Nephron progenitor cell (in vitro differentiated cells): ENCODE data around the gene RB1.

Experiments used
- DNase-seq: peaks from one replicate; pipeline ENCODE4 v3.0.0; 2021
- H3K27ac Mint-ChIP-seq: 2 replicates; pipeline ENCODE4 v1.8.0; 2021; ENCODE audit warnings: mild to moderate bottlenecking, moderate library complexity, mixed read lengths
- H3K27me3 Mint-ChIP-seq: 2 replicates; pipeline ENCODE4 v1.8.0; 2021; ENCODE audit warnings: mild to moderate bottlenecking, low read depth, mixed read lengths; ENCODE audit not compliant: poor library complexity
- H3K36me3 Mint-ChIP-seq: 2 replicates; pipeline ENCODE4 v1.8.0; 2021; ENCODE audit warnings: low read depth, mixed read lengths
- H3K4me1 Mint-ChIP-seq: 2 replicates; pipeline ENCODE4 v1.8.0; 2021; ENCODE audit warnings: mixed read lengths
- H3K4me3 Mint-ChIP-seq: 2 replicates; pipeline ENCODE4 v1.8.0; 2021; ENCODE audit warnings: mild to moderate bottlenecking, moderate library complexity, mixed read lengths
- H3K9me3 Mint-ChIP-seq: 2 replicates; pipeline ENCODE4 v1.8.0; 2021; ENCODE audit warnings: mild to moderate bottlenecking, moderate library complexity, mixed read lengths
- TF ChIP-seq, protein P1 (sequence below): fragments of 200-600 bp; sonication (generic); IDR thresholded peaks from 2 replicates; pipeline ENCODE4 v1.5.0; 2021; ENCODE audit warnings: antibody characterized with exemption

The RB1 gene

DNA sequence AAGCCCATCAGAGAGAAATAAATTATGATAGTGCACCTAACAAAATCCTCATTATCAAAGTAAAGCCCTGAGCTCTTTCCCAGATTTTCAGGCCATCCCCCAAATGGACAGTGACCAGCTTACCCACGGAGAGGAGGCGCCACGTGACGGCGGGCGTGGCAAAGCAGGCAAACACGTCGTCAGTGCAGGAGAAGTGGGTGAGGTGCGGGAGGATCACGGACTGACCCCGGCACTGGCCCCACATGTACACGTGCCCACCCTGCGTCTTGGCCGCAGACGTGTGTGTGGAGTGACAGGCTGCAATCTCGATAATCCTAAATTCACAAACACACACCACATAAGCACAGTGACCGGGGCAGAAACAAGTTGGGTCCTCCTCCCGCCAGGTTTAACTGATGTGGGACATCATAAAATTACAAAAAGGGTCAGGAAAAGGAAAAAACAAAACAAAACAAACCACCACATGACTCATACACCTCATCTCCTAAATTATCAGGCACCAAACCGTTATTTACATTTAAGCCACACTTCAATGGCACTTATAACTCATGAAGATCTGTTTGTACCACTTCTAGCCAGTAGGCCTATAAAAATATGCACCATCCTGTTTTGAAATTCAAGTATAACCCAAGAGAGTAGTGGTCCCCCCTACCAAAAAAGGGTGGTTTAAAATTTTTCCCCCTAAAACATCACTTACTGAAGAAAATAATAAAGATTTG lies 199.2 kb downstream of the RB1 start:
- DNase-seq, result no peak
- TF ChIP-seq, protein P1, sequence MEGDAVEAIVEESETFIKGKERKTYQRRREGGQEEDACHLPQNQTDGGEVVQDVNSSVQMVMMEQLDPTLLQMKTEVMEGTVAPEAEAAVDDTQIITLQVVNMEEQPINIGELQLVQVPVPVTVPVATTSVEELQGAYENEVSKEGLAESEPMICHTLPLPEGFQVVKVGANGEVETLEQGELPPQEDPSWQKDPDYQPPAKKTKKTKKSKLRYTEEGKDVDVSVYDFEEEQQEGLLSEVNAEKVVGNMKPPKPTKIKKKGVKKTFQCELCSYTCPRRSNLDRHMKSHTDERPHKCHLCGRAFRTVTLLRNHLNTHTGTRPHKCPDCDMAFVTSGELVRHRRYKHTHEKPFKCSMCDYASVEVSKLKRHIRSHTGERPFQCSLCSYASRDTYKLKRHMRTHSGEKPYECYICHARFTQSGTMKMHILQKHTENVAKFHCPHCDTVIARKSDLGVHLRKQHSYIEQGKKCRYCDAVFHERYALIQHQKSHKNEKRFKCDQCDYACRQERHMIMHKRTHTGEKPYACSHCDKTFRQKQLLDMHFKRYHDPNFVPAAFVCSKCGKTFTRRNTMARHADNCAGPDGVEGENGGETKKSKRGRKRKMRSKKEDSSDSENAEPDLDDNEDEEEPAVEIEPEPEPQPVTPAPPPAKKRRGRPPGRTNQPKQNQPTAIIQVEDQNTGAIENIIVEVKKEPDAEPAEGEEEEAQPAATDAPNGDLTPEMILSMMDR, result no peak
- H3K27ac Mint-ChIP-seq, result no peak overlapping the region
- no peaks in the 10 kb centered on the region for H3K9me3 Mint-ChIP-seq
- H3K4me3 Mint-ChIP-seq, result no peak overlapping the region
- peaks cover 68% of the 10 kb centered on the region for H3K36me3 Mint-ChIP-seq
- no peaks in the 10 kb centered on the region for H3K4me1 Mint-ChIP-seq
- H3K27me3 Mint-ChIP-seq, result peaks cover 8% of the 10 kb centered on the region

DNA sequence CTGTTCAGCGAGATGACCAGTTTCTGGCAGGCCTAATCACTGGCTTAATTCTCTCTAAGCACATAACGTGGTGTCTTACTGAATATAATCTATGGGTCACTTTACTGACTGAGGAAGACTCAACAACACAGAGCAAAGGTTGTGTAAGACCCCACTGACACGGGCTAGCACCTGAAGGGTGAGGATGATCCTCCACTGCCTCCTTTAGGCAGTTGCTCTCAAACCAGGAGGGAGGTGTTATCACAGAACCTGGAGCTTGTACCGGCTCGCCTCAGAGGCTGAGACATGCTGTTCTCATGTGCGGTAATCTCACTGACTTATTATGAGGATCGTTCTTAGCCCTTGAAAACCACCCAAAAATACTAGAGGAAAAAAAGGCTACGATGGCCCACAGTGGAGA lies 201.1 kb downstream of the RB1 start:
- H3K36me3 Mint-ChIP-seq, result peaks cover 68% of the 10 kb centered on the region
- no peak for DNase-seq
- H3K4me3 Mint-ChIP-seq, result no peak overlapping the region

DNA sequence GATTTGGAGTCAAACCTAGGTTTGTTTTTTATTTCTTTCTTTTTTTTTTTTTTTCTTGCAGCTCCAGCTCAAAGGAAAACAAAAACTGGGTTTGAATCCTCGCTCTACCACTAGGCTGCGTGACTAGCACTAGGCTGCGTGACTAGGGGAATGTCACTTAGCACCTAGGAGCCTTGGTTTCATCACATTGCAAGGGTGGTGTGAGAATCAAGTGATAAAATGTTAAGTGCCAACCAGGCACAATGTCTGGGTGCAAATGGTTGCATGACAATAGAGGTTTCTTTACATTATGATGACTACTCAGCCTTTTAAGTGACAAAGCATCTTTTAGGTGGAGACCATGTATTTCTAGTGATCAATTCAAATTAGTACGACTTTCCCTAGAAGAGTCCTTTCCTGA lies 201.5 kb downstream of the RB1 start:
- H3K9me3 Mint-ChIP-seq, result no peaks in the 10 kb centered on the region
- no peaks in the 10 kb centered on the region for H3K4me1 Mint-ChIP-seq
- TF ChIP-seq, protein P1, result no peak
- DNase-seq, result no peak
- peaks cover 8% of the 10 kb centered on the region for H3K27me3 Mint-ChIP-seq
- no peak overlapping the region for H3K4me3 Mint-ChIP-seq
- peaks cover 68% of the 10 kb centered on the region for H3K36me3 Mint-ChIP-seq
- H3K27ac Mint-ChIP-seq, result peak overlapping the region; percentile 69

More for the DNA sequence above, 201.1 kb downstream of the RB1 start:
- peak overlapping the region; percentile 46 for H3K27ac Mint-ChIP-seq
- TF ChIP-seq, protein P1, result no peak
- H3K4me1 Mint-ChIP-seq, result no peaks in the 10 kb centered on the region
- no peaks in the 10 kb centered on the region for H3K9me3 Mint-ChIP-seq
- peaks cover 8% of the 10 kb centered on the region for H3K27me3 Mint-ChIP-seq

DNA sequence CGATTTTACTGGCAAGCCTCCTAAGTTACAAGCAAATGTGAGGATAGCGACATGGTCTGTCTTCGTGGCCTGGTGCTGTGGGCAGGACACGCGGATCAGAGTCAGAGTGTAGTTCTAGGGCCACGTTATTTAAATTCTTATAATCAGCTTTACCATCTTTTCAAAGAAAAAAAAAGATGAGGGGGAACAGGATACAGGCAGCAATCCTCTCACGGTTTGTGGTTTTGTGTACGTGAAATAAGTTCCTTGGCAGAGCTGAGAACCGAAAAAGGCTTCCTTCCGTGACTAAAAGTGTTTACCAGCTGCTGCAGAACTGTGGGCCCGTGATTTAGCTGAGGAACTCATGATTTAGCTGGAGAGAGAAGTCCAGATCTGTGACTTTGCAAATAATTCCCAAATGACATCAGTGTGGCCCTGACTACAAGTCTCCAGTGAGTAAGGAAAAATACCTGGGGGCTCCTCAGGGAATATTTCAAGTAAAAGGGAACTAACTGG lies 202.1 kb downstream of the RB1 start:
- Mint-ChIP-seq H3K9me3 (no peaks in the 10 kb centered on the region), H3K27me3 (peaks cover 8% of the 10 kb centered on the region), H3K36me3 (peaks cover 68% of the 10 kb centered on the region), H3K27ac (peak overlapping the region; percentile 69), H3K4me3 (no peak overlapping the region), H3K4me1 (no peaks in the 10 kb centered on the region)
- no peak for DNase-seq
- TF ChIP-seq, protein P1, result no peak

DNA sequence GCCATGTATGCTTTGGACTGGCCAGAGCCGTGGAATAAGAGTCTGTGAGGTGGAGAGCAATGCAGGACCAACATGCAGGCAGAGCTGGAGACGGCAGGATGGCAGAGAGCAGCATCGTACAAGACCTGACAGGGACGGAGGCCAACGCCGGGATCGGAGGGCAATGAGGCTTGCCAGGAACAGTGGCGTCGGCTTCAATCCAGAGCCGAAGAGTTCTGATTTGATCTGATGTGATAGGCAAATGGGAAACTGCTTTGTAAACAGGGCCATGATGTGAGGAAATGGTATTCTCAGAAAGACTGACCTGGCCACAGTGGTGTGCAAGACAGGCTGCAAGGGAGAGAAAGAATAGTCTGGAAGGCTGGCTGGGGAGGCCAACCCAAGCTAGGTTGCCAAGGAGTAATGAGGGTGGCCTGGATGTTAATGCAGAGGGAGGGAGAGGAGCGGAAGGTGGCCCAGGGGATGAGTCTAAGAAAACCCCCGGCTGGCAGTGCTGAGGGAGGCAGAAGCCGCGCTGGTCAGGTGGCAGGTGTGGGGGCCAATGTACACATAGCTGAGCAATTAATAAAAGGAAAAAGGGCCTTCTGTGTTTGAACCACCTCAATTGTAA lies 202.6 kb downstream of the RB1 start:
- DNase-seq, result no peak
- H3K4me3 Mint-ChIP-seq, result no peak overlapping the region
- no peaks in the 10 kb centered on the region for H3K9me3 Mint-ChIP-seq
- H3K36me3 Mint-ChIP-seq, result peaks cover 62% of the 10 kb centered on the region
- TF ChIP-seq, protein P1, result no peak
- H3K27ac Mint-ChIP-seq, result peak overlapping the region; percentile 58
- no peaks in the 10 kb centered on the region for H3K4me1 Mint-ChIP-seq
- H3K27me3 Mint-ChIP-seq, result peaks cover 8% of the 10 kb centered on the region
